Fibroblast of gingiva (primary cell): ENCODE data around the gene CTAGE6.
"Not testable (repeated sequence)": the region's sequence is repeated elsewhere in the genome, so short reads cannot be mapped to it uniquely, and the experiment has no call there.

Source experiments
- DNase-seq: peaks from one replicate; pipeline ENCODE4 v3.0.0-alpha.2; 2011; ENCODE audit warnings: low read depth

CTAGE6 gene, protein sequence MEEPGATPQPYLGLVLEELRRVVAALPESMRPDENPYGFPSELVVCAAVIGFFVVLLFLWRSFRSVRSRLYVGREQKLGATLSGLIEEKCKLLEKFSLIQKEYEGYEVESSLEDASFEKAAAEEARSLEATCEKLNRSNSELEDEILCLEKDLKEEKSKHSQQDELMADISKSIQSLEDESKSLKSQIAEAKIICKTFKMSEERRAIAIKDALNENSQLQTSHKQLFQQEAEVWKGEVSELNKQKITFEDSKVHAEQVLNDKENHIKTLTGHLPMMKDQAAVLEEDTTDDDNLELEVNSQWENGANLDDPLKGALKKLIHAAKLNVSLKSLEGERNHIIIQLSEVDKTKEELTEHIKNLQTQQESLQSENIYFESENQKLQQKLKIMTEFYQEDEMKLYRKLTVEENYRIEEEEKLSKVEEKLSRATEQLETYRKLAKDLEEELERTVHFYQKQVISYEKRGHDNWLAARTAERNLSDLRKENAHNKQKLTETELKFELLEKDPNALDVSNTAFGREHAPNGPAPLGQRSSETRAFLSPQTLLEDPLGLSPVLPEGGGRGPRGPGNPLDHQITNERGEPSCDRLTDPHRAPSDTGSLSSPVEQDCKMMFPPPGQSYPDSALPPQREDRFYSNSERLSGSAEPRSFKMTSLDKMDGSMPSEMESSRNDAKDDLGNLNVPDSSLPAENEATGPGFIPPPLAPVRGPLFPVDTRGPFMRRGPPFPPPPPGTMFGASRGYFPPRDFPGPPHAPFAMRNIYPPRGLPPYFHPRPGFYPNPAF

DNA sequence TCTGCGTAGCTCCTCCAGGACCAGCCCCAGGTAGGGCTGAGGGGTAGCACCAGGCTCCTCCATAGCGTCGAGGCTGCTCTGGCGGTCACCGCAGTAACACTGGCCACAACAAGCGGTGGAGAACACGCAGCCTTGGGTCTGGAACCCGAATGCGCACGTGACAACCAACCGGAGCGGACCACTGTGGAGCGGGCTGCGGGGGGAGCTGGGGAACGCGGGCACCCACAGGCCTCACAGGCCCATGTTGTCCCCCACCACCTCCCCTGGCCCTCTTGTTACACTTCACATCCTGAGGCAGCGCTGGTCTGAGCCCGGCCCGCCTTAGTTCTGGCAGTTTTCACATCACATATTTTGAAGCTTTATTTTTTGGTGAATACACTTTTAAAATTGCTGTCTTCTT, at the start of gene CTAGE6:
TSS of gene CTAGE6 (minus strand) at position 101 of the 400 bp plus-strand sequence. CDS start at position 63, 38 bp downstream.
- DNase-seq = not testable (repeated sequence)

DNA sequence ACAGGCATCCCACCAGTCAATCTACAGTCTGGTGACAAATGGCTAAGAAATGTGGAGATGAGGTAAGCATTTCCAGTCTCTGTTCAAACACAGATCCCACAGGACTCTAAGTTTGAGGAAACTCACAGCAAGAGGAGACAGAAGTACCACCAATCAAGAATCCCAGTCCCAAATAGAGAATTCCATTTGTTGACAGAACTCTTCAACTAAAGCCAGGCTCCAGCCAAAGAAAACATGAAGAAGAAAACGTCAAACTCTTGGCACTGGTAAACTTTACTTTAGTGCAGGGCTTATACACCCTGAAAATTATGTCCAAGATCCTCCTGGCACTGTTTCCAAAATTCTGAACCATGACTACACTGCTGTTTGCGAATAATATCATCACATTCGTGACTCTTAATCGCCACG, 49.2 kb upstream of the CTAGE6 start:
- DNase-seq = not testable (repeated sequence)

DNA sequence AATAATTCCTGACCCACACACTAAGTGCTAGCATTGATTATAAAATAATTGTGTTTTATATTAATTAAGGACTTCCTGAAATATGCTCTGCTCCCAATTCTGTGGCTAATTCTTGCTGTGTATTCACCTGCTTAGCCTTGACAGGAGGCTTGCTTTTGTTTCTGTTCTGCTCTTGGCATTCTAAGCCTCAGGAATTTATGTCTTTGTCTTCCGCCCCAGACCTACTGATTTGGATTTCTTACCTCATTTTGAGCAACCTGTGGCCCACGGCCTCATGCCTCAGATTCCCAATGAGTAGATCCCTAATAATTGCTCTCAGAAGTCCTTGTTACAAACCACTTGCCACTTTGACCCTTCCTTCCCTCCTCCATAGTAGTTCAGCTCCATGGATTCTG, 40.4 kb upstream of the CTAGE6 start:
- not testable (repeated sequence) for DNase-seq

DNA sequence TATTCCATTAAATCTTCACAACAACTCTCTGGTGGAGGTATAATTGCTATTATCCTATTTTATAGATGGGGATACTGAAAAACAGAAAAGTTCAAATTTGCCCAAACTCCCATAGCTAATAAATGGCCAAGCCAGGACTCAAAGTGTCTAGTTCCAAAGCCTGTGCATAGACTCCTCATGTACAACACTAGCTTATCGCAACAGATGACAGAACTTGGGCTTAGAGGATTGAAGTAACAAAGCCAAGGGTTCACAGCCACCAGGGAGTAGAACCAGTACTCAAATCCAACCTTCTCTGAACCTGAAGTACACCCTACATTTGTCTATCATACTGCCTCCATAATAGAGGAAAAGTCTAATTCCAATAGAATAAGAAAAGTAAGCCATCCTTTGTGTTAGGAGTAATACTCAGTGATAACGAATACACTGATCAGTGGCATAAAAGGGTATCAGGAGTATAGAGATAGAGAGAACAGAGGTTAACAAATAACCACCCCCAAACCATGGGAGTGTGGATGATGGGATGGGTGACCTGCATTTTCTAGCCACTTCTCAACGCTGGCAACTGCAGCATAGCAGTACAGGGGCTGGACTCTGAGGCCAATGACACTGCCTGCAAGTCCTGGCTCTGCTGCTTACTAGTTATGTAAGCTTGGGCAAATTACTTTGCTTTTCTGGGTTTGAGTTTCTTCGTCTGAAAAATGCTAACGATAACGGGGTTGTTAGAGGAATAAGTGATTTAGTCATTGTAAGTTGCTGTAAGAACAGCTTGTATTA, 39.8 kb upstream of the CTAGE6 start:
- DNase-seq = not testable (repeated sequence)

DNA sequence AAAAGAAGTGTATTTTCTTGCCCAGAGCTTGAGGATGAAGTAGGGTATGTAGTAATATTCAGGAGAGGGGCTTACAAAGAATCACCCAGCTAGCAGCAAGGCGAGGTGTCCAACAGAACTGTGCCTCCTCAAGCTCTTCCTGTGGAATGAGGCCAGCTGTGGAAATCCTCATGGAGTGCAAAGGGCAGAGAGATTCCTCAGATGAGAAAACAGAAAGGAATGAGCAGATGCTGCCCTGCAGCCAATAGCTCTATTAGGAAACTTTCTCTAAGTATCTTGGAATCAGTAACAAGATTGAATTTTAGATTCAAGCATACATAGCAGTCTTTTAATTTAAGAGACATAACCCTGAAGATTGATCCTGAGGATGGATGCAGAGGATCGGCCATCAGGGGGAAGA, 38.2 kb upstream of the CTAGE6 start:
- not testable (repeated sequence) for DNase-seq

DNA sequence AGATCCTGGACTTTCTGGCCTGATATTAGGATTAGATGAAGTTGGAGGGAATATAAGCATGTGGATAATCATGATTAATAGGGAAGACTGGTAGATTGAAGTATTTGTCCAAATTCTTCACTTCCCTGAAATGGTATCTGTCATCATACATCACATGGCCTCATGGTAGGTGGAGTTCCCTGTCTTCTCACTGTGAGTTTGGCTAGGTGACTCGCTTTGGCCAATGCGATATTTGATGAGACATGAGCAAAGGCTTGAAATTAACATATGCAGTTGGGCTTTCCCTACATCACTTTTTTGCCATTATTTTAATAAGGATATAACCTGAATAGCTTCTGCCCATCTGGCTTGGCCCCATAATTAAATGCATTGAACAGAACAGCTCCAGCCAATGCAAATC, 35.1 kb upstream of the CTAGE6 start:
- not testable (repeated sequence) for DNase-seq

DNA sequence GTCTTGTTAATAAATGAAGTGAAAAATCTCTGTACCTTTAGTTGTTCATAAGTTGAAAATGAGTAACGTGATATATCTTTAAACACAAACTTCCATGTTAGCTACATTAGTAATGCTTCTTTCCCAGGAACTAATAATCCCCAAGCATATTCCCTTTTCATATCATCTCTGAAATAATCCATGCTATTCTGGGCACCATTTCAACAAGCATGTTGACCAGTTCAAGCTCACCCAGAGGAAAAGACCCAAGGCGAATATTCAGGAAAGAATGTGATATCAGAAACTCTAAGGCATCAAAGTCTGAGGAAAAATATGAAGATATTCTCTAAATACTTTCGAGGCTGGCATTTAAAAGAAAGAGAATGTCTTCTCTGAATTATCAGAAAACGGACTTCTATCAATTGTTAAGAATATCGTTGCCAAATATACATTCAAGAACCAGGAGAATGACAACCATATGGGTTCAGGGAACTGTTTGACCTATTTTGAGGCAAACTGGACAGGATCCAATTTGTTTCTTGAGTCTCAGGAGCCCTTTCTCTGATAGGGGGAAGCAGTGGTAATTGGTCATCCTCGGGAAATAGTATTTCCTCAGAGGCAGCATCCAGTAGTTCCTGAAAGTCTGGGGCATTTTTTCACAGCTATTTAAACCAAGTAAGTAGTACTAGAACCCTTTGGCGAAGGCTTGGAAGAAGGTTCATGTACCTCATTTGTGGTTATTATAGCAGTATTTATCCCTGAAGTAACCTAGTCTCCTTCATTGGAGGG, 28.1 kb upstream of the CTAGE6 start:
- not testable (repeated sequence) for DNase-seq

DNA sequence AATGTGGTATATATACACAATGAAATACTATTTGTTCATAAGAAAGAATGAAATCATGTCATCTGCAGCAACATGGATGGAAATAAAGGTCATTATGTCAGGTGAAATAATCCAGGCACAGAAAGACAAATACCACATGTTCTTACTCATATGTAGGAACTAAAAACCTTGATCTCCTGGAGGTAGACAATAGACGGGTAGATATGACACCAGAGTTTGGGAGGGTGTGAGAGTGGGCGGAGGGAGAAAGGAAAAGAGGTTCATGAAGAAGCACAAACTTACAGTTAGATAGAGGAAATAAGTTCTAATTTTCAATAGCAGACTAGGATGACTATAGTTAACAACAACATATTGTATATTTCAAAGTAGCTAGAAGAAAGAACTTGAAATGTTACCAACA, 22.1 kb upstream of the CTAGE6 start:
- not testable (repeated sequence) for DNase-seq

DNA sequence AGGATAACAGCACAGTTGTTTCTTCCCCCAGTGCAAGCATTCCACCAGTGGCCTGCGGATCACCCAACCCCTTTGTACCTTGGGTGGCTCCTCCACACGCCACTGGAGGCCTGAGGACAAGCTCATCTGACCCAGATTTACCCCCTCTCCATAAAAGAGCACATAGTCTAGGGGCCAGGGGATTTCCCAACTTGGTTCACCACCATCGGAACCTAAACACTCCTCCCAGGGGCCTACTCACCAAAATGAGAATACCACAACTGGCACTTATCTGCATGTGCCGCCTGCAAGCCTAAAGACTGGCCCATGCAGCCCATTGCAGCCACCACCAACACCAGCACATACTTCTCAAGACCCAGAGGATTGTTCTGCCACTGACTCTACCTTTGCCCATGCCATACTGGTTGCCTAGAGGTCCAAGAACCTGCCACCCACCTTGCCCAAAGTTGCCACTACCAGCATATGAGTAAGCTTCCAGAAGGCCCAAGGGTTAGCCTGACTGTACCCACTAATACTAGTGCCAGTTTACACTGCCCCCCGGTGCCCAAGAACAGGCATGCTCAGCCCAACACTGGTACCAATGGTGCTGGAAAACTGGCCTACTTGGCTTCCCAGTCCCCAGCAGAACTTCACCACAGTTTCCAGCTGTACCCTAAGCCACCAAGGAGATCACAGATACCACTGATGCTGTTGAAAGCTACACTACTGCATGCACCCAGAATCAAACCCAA, 15.4 kb upstream of the CTAGE6 start:
- not testable (repeated sequence) for DNase-seq

DNA sequence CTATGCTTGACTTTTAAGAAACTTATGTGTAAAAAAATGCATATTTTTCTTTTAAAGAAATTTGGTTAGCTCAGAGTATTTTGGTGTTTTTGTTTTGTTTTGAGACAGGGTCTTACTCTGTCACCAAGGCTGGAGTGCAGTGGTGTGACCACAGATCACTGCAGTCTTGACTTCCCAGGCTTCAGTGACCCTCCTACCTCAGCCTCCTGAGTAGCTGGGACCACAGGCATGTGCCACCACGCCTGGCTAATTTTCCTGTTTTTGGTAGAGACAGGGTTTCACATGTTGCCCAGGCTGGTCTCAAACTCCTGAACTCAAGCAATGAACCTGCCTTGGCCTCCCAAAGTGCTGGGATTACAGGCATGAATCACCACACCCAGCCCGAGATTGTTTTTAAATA, 10.0 kb upstream of the CTAGE6 start:
- not testable (repeated sequence) for DNase-seq

DNA sequence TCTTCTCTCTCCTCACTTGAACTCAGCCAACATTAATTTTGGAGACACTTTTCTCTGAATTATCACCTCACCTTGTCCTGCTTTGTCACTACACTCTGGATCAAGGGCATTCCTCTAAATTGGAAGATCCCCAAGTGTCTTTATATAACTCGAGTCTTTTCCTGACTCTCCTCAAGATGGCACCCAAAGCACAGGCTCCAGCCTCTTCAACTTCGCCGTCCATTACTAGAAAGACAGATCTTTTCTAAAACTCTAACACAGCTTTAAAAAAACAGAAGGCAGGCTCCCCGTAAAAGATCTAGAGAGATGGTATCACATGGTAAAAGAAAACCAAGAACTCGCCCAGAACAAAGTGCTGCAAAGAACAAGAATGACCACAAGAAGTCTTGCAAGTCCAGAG, 8.2 kb upstream of the CTAGE6 start:
- not testable (repeated sequence) for DNase-seq

DNA sequence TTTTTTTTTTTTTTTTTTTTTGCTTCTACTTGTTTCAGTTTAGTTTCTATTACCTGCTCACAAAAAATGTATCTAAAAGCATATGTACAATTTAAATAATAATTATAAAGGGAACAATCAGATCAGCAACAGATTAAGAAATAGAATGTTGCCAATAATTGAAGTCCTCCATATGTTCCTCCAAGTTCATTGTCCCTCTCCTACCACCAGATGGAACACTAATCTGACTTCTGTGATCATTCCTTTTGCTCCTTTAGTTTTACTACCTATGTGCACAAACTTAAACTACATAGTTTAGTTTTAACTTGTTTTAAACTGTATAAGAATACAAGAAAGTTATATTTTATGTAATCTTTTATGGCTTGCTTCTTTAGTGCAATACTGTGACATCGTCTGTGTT, 5.6 kb upstream of the CTAGE6 start:
- not testable (repeated sequence) for DNase-seq

DNA sequence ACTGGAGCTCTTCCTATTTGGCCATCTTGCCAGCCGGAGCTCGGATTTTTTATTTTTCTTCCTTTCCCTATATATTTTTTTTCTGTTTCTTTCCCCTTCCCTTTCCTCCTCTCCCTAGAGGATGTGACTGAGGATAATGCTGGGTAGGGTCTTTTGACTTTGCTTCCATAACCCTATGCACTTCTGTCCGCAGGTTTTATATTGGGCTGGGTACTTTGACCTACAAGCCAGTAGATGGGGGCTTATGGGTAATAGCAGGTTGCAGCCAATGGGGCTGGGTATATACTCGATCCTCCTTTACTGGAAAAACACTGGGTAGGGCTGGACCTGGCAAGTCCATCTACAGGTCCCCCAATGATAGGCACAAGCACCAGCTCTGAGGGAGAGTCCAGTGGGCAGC, 12.2 kb downstream of the CTAGE6 start:
- not testable (repeated sequence) for DNase-seq

DNA sequence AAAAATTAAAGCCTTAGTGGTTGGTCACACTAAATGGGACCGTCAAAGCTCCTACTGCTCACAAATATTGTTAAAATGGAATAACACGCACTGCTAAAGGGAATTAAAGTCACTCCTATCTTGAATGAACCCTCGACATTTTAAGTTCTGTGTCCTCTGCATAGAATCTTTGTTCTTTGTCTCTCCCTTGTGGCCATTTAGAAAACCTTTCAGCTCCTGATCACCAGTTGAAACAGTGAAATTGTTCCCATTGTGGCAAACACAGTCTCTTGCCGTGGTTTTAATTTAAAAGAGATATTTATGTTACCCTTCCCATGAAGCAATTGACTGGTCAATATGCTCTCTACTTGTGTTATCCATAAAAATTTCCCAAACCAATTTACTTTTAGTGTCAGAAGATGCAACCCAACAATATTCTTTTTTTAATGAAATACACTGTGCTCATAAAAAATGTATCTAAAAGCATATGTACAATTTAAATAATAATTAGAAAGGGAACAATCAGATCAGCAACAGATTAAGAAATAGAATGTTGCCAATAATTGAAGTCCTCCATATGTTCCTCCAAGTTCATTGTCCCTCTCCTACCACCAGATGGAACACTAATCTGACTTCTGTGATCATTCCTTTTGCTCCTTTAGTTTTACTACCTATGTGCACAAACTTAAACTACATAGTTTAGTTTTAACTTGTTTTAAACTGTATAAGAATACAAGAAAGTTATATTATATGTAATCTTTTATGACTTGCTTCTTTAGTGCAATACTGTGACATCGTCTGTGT, 20.3 kb downstream of the CTAGE6 start:
- peak; percentile 45 for DNase-seq

DNA sequence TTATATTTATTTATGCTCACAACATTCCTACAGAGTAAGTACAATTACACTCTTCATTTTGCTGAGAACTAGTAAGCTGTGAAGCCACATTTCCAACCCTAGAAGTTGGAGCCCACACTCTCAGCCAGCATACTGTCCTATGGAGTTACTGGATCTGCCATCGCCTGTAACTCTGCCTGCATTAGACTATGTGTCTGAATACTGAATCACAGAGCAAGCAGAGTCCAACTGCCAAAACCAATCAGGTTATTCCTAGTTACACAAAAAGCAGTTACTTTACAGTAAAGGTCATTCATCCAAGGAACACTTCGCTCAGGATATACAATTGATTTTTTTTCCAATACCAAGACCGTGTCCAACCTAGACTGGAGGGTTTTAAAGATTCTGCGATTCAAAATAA, 21.5 kb downstream of the CTAGE6 start:
- DNase-seq = no peak

DNA sequence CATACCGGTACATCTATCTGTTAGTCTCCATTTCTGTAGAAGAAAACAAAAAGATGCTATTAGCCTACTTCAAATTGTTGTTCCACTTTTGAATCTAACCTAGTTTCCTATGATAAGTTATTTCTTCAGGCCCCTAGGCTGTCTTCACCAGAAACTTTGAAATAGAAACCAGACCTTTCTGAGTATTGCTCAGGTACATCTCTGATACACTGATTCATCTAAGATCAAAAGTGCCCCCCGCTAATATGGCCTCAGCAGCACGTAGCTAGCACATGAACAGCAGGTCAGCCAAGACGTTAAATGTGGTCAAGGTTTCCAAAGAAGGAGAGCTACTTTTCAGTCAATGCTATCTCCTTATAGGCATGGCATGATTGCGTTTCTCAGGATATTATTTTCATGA, 23.6 kb downstream of the CTAGE6 start:
- no peak for DNase-seq

DNA sequence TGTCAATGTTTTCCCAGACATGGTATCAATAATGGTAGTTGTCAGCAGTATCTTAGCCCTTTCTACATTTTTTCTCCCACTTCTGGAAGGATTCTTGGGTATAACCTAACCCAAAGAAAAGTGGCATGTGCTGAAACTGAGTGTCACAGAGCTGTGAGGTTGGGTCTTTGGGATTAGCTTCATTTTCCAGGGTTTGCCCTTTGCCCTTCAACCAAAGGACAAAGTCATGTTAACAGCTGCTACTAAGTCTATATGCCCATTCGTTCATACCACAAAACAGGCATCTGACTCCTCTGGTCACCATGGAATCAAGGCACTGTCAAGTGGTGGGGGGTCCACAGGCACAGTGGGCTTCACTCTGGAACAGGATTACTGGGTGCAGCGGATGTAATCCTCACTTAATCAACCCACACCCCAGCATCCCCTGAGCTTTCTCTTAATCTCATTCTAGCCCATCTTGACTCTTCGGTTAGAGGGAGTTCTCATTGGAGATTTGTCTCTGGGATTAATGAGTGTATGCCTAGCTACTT, 29.1 kb downstream of the CTAGE6 start:
- no peak for DNase-seq

DNA sequence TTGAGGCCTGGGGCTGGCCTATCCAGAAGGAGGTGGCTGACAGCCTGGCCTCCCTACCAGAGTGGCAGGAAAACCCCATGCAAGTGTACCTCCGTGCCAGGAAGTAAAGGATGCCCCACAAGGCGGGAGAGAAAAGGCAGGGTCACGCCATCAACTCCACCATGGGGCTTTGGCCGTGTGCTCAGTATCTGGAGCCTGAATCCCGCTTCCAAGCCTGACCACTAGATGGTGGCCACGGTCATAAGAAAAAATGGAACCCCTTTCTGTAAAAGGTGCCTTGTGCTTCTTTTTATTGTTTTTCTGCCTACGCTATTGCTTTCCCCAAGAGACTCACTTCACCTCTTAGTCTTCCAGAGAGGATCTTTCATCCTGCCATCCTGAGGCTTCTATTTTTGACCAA, 29.9 kb downstream of the CTAGE6 start:
- DNase-seq = not testable (repeated sequence)

DNA sequence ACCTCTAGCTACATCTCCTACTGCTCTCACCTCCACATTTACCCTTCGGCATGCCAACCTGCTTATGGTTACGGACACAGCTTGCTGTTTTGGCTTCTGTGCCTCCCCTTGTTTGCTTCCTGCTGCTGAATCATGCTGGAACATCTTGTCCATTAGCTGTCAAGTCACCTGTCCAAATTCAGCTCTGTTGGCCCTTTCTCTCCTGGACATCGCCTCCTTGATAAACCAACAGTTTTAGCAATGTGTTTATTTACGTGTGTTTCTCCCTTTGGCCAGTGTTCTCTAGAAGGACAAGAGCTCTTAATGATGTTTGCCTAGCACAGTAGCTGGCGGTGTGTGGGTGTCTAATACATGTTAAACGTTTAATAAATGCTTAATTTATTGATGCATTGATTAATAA, 31.4 kb downstream of the CTAGE6 start:
- DNase-seq = not testable (repeated sequence)

DNA sequence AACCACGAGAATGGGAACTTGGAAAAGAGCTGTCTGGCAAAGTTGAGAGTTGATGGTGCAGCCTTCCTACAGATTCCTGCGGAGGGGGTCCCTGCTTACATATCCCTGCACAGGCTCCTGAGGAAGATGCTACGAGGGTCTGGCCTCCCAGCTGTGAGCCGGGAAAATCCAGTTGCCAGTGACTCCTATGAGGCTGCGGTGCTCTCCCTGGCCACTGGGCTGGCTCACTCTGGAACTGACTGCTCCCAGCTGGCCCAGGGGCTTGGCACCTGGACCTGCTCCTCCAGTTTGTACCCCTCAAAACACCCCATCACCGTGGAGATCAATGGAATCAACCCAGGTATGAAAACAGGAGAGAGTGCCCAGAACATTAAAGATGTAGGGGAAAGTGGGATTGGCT, 37.2 kb downstream of the CTAGE6 start:
- not testable (repeated sequence) for DNase-seq
